GM18909 (cell line): Measurements from ENCODE around the gene MYO3B.

ENCODE experiments used
- ATAC-seq: cut with Tn5 transposase; IDR thresholded peaks from one replicate; pipeline ENCODE4 v1.9.1; 2021; ENCODE audit warnings: mild to moderate bottlenecking; ENCODE audit not compliant: unreplicated experiment, poor library complexity

Gene MYO3B

GRCh38 chr2:170360546-170361089, 182.7 kb downstream of the MYO3B start:
- ATAC-seq, result no peak

DNA sequence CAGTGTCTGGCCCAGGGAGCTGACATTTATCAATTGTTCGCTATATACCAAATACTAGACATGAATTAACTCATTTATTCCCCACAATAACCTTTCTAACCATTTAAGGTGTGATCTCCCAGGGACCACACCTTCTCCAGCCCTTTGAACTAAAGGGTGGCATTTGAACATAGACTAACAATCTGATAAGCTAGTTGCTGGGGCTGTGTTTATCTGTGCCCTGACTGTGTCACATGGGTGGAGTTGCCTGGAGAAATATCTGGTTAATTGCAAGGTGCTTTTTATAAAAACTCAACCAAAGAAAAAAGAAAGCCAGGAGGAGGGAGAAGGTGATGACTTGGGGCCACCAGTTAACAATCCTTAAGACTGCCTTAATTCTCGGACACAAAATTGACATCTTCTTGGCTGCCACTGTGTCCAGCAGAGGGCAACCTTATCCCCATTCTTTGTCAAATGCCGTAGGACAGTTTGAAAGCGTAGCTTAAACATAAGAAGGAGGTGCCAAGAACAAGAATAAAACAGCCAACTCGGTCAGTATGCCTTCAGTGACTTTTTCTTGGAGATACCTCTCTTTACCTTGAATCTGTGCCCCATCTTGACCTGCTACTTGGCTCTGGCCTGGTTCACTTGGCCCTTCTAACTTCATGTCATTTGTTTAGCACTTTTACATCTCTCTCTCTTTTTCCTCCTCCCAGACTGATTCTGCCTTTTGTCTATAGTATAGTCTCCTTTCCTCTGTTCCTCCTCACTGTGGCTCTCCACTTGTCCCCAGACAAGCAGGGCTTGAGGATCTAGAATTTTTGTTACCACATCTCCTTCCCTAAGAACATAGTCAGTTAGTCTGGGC, 183.4 kb downstream of the MYO3B start:
- ATAC-seq, result peak; percentile 72

DNA sequence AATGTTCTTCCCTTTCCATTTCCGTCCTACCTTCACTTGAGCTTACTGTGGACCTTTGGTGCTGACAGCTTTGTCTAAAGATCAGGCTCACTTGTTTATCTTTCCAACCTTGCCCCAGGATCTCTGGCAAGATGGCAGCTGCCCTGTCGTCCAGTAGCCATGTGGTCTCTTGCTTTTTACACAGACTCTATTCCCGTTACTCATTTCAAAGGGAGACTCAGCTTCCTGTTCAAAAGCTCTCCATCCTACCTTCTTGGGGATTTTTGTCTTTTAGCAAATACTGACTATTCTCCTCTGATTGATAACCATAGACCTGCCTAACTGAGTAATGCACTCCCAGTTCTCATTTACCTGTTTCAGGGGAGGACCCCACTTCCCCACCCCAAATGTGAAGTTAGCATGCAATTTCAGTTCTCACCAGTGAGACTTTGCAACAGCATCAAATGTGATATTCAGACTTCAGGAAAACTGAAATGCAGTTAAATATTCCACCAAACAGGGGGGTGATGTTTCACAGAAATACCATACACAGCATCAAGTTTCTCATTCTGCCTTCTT, 184.4 kb downstream of the MYO3B start:
- ATAC-seq, result no peak

DNA sequence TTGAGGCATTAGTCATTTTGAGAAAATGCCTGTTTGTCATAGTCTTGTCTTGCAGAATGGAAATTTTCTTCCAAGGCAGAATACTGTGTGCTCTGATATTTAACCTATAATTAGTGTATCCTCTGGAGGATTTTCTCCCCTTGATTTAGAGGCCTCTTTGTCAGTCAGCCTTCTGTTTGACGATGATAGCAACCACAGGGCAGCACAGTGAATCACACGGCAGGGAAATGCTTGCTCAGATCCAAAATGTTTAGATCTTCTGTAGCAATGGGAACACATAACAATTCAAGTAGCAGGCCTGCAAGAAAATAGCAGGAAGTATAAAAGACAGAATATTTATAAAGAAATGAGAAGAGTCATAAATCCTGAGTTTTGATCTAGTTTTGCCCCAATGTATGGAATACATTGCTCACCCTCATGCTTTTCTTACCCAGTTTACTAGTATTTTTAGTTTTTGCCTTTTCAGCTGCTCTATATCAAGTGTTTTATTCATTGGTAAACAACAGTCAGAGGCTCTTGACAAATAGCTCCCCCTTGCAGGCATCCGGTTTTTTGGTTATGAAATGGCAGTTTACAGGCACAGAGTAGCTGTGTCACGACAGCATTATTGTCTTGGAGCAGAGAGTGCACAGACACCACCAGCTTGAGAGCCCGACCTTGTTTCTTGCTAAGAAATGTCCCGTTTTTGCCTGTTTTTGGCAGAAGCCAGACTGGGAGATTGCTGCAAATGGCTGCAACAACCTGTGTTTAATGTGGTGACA, 185.1 kb downstream of the MYO3B start:
- no peak for ATAC-seq

- no peak for ATAC-seq
Measured at GRCh38 chr2:170365003-170365402, 187.1 kb downstream of the MYO3B start.

DNA sequence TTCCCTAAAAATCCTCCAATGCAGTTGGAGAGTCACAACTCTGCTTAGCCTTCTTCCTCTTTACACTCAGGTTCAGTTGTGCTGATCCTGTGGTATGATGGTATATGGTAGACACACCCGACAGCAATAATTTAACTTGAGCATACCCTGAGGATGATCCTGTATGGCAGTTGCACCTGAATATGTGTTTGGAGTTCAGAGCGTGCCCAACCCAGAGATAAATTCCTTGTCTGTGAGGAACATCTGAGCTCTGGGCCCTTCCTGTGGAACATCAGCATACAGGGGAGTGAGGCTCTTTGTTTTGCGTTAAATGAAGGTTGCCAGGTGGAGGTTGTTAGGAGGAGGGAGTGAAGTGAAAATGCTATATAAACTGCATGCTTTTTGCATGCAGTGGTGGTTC, 187.7 kb downstream of the MYO3B start:
- ATAC-seq, result no peak

DNA sequence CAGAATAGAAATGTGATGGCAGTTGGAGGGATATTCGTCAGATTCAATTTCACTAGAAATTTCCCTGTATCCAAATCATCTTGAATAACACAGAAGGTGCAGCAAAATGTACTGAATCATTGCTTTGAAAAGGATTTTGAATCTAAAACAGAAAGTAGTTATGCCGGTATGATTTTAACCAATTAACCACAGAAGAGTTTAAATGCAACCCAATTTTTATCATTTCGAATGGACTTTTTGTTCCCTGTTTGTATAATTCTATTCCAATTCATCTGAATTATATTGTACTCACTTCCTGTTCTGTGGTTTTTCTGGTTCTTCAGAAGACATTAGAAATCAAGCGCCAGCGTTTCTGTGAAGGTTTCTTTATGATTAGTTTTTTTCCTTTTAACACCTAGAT, 190.4 kb downstream of the MYO3B start:
- ATAC-seq, result no peak

GRCh38 chr2:170369228-170369627, 191.3 kb downstream of the MYO3B start:
- no peak for ATAC-seq

GRCh38 chr2:170369894-170370293, 191.9 kb downstream of the MYO3B start:
- ATAC-seq, result no peak

DNA sequence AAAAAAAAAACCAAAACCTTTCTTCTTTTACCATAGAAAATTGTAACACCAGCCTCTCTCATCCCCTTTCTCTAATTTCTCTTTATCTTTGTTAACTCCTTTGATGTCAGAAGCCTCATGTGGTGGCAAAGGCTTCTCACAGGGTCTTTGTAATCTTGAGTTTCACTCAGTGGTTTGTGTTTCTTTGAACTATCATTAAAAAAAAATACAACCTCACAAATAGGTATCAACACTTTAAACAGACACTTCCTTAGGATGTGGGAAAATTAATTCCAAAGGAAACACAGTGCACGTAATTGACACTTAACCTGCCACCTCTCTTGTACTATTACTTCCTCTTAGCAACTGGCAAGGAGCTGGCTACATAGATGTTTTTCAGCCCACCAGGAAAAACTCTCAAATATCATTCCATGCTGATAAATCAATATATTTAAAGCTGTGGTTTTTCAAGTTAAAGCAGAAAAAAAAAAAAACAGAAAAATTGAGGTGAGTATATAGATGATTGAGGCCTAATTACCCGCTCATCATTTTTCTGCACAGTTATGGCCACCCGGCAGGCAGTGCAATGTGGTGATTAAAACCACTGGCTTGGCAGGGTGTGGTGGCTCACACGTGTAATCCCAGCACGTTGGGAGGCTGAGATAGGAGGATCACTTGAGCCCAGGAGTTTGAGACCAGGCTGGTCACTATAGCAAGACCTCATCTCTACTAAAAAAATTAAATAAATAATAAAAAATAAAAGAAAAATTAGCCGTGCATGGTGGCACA, 193.5 kb downstream of the MYO3B start:
- ATAC-seq, result no peak

DNA sequence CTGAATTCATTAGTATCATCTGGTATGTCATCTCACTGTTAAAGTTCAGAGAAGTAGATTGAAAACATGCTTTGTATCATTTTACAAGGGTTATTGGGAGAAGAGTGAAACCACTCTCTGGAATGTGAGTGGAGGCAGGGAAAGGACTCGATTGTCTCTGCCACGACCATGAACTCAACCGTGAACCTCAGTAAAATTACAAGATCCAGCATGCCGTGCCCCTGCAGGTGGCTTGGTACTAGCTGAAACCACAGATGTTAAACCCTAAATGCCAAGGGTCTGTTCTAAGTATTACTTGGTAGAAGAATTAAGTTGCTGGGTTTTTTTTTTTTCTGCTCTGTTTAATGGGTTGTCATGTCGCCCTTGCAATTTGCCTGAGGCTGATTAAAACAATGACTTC, 197.2 kb downstream of the MYO3B start:
- ATAC-seq, result no peak

DNA sequence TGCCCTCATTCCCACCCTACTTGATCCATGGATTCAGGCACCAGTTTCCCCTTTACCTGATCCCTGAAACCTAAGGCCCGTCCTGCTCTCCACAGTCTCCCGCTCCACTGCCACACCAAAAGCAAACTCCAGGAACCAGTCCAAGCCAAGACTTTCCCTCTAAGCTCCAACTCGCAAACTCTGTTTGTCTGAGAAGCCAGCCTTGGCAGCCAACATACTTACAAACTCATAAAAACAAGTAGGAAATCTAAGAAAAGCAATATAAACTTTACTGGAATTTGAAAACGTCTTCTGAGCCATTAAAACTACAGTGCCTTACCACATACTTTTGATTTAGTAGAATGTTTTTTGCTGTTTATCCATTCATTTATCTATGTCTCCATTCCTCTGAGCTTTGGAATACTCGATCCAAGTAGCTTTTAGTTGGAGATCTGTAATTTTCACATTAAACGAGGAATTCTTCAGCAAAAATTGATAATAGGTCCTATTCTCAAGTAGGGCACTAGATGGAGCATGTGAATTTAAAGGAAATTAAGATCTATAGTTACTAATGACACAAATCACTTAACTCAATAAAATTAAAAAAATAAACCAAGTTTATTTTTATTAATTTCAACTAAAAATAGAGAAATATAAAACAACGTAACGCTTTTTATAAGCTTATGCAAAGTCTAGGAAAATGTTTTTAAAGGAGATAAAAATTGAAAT, 199.7 kb downstream of the MYO3B start:
- no peak for ATAC-seq

DNA sequence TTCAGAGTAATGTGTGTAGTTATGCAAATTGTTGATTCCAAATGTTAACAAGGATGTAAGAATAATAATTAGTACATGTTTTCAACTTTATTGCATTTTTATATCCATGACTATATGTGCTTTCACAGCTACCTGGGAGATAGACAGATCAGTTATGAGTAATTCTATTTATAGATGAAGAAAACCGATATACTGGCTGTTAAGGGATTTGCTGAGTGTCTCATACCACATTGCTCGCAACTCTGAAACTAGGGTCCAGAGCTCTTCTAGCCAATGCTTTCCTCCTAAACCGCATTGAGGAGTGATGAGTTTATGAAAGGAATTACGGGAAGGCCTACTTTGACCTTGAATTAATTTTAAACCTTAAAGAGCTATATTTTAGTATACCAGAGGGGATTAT, 202.3 kb downstream of the MYO3B start:
- ATAC-seq, result no peak

- ATAC-seq, result no peak
Measured at GRCh38 chr2:170381678-170382077, 203.7 kb downstream of the MYO3B start.

DNA sequence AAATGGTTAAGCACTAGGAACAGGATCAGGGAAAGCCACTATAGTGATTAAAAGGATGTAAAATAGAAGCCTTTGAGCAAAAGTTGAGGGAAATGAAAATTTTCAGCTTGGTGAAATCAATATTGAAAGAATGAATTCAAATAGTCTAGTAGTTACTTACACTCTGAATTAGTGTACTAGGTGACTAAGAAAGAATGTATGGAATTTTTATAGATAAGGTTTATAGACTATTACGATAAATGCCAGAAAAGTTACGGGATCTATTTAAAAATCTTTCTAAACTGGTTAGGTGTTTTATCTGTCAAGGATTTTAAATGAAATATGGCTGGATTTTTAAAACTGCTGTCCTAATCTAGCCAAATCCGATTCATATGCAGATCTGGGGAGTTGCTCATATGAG, 208.6 kb downstream of the MYO3B start:
- no peak for ATAC-seq

- no peak for ATAC-seq
Measured at GRCh38 chr2:170391018-170391417, 213.1 kb downstream of the MYO3B start.

DNA sequence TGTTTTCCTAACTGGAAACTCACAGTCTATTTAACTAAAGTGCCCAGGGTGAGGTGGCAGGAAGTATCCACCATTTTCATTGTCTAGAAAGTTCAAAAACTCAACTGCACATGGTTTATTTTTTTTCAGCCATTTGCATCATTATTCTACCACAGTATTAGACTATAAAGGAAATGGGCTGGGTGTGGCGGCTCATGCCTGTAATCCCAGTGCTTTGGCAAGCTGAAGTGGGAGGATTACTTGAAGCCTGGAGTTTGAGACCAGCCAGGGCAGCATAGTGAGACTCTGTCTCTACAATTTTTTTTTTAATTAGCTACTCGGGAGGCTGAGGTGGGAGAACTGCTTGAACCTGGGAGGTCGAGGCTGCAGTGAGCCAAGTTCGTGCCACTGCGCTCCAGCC, 213.8 kb downstream of the MYO3B start:
- no peak for ATAC-seq

DNA sequence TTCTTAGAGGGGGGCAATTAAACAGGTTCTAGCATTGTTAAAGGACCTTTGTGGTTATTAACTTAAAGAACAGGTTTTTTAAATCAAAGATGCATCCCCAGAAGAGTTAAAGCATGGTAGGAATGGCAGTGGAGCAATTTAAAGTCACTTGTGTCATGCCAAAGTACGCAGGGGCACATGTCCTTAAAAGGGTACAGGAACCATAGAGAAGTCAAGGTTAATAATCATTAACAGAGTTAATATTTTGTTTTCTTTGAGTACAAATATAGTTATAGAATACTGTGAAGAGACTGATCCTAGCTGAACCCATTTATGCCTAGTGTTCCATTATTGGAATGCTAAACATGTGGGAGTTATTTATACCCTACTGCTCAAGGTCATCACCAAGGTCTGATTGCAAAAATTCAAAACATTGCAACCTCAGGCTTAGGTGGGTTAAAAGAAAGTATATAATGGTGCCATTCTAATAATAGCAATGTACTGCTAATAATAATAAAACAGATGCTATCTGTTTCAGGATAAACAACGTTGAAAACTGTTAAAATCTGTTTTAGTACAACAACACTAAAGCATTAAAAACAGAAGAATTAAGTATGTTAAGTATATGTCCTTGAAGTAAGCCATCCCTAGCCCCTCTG, 216.0 kb downstream of the MYO3B start:
- no peak for ATAC-seq

GRCh38 chr2:170394641-170395387, 216.9 kb downstream of the MYO3B start:
- no peak for ATAC-seq
